ENCODE measurements around the gene LRRFIP1. TPM values are rescaled to one million over a fixed set of nuclear protein-coding genes. Genes with fewer than 3 reads are reported as not detected.

LRRFIP1 gene
- total RNA-seq, 4 donors from 2014 or later = 62.8 to 199 (median 121) TPM

DNA sequence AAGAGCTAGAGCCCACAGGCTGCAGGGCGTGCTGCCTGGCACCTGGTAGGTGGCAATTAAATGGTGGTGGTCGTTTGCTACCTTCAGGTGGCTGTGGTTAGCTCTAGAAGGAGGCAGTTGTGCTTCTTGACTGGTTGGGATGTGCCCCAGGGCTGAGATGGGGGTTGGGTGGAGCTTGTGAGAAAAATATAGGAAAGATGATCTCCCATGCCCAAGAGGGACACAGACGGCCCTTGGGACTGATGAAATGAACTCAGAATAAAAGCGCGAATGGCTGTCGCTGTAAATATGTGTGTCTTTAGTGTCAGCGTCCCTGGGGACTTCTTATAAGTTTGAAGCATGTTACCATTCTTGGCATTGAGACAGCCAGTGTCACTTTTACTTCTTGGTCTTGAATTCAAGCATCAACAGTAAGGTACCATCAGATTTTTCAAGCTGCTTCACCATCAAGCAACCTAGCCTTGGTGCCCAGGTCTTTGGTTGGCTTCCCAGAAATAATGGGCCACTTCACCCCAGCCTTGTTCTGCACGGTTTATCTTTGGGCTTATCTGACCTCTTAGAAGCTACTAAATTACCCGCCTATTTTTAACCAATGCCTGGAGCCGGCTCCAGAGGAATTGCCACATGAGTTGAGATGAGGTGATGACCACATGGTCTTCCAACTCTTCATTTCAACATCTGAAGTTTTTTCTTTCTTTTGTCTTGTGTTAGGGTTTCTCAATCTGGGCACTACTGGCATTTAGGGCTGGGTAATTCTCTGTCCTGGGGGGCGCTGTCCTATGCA lies 11.9 kb downstream of the LRRFIP1 start:
- Histone ChIP-seq H3K36me3 (no peaks in the 10 kb centered on the region), H3K27me3 (no peaks in the 10 kb centered on the region), H3K9me3 (no peaks in the 10 kb centered on the region), H3K4me3 (no peak overlapping the region), H3K27ac (no peak overlapping the region), H3K4me1 (no peaks in the 10 kb centered on the region)
- intact Hi-C loops (cut with DNase I; ENCODE audit: low total_unique reads) = no loop called here
- TF ChIP-seq, protein P1, sequence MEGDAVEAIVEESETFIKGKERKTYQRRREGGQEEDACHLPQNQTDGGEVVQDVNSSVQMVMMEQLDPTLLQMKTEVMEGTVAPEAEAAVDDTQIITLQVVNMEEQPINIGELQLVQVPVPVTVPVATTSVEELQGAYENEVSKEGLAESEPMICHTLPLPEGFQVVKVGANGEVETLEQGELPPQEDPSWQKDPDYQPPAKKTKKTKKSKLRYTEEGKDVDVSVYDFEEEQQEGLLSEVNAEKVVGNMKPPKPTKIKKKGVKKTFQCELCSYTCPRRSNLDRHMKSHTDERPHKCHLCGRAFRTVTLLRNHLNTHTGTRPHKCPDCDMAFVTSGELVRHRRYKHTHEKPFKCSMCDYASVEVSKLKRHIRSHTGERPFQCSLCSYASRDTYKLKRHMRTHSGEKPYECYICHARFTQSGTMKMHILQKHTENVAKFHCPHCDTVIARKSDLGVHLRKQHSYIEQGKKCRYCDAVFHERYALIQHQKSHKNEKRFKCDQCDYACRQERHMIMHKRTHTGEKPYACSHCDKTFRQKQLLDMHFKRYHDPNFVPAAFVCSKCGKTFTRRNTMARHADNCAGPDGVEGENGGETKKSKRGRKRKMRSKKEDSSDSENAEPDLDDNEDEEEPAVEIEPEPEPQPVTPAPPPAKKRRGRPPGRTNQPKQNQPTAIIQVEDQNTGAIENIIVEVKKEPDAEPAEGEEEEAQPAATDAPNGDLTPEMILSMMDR (IDR thresholded peaks at IDR 0.05) = no peak
- no peak for TF ChIP-seq POLR2A (IDR thresholded peaks at IDR 0.05)
- no peak for DNase-seq

DNA sequence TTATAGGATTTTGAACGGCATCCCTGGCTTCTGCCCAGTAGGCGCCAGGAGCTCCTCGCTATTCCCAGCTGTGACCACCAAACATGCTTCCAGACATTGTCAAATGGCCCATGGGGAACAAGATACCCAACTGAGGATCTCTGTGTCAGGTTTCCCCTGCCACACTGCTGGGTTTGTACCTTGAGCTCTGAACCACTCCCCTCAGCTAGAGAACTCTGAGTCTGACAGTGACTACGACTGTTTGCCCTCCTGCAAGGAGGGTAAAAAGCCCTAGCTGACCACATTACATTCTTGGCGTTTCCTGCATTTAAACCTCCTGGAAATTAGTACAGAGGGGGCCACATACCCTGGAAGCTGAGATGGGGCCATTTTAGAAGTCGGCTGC lies 12.4 kb downstream of the LRRFIP1 start:
- Histone ChIP-seq H3K27me3 (no peaks in the 10 kb centered on the region), H3K4me3 (no peak overlapping the region), H3K27ac (no peak overlapping the region), H3K9me3 (no peaks in the 10 kb centered on the region), H3K36me3 (no peaks in the 10 kb centered on the region), H3K4me1 (no peaks in the 10 kb centered on the region)
- no peak for DNase-seq
- TF ChIP-seq, protein P1 (IDR thresholded peaks at IDR 0.05) = no peak
- no peak for TF ChIP-seq POLR2A (IDR thresholded peaks at IDR 0.05)
- intact Hi-C loops (cut with DNase I; ENCODE audit: low total_unique reads) = no loop called here

DNA sequence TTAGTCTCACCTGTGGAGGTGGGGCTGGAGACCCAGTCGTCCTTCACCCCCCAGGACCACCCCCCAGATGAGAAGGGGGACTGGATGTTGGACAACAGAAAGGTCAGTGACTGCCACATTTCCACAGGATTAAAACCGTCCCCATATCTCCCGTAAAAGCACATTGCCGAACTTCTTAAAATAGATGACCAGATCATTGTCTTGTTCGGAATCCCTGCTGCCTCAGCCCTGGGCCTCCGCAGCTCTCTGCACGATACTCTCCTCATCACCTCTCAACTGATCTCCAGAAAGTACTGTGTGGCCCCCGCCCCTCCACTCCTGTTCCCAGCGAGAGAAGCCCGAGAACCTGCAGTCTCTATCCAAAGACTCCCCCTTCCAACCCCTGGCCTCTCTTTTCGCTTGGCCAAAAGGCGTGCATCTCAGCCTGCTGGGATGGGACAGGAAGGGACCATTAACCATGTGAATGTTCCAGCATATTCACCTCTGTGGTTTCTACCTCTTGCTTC lies 13.2 kb downstream of the LRRFIP1 start:
- DNase-seq = no peak
- intact Hi-C loops (cut with DNase I; ENCODE audit: low total_unique reads) = no loop called here
- no peak for TF ChIP-seq POLR2A (IDR thresholded peaks at IDR 0.05)
- TF ChIP-seq, protein P1 (IDR thresholded peaks at IDR 0.05) = no peak

DNA sequence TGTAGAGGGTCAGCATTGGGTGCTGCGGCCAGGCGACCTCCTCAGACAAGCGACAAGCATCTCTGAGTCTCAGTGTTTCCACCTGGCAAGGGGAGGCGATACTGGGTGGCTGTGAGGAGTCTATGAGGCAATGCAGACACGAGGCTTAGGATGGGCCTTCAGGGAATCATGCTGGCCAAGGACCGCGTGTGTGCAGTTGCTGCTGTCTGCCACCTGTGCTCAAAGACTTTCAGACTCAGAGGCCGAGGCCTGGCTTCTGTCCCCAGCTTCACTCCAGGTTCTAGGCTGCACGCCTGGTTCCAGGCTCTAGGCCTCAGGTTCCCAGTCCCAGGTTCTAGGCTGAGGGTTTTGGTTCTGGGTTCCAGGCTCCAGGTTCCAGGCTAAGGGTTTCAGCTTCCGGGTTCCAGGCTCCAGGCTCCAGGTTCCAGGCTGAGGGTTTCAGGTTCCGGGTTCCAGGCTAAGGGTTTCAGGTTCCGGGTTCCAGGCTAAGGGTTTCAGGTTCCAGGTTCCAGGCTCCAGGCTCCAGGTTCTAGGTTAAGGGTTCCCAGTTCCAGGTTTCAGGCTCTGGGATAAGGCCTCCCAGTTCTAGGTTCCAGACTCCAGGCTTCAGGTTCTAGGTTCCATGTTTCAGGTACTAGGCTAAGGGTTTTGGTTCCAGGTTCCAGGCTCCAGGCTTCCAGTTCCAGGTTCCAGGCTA lies 14.8 kb downstream of the LRRFIP1 start:
- no peaks in the 10 kb centered on the region for H3K4me1 ChIP-seq
- no peak for TF ChIP-seq POLR2A (IDR thresholded peaks at IDR 0.05)
- TF ChIP-seq, protein P1 (IDR thresholded peaks at IDR 0.05) = no peak
- H3K36me3 ChIP-seq = no peaks in the 10 kb centered on the region
- DNase-seq = no peak
- no peaks in the 10 kb centered on the region for H3K27me3 ChIP-seq
- no peak overlapping the region for H3K4me3 ChIP-seq
- intact Hi-C loops (cut with DNase I; ENCODE audit: low total_unique reads) = no loop called here
- H3K9me3 ChIP-seq = no peaks in the 10 kb centered on the region
- no peak overlapping the region for H3K27ac ChIP-seq

More for the DNA sequence above, 13.2 kb downstream of the LRRFIP1 start:
- Histone ChIP-seq H3K9me3 (no peaks in the 10 kb centered on the region), H3K36me3 (no peaks in the 10 kb centered on the region), H3K27me3 (no peaks in the 10 kb centered on the region), H3K4me1 (no peaks in the 10 kb centered on the region), H3K4me3 (no peak overlapping the region), H3K27ac (no peak overlapping the region)

DNA sequence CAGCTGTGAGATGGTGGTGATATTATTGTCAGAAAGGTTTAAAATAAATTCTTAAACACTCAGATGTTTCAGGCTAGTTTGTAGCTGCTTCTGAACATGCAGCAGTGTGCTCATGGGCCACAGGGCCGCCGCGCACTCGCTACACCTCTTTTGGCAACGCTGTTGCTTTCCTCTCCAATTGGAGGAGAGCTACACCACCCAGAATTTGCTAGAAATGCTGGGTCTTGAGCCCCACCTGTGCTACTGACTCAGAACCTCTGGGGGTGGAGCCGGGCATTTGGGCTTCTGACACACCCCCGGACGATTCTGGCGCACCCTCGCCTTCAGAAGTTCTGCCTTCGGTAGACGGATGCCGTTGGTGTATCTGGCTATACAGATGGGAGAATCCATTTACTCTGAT lies 15.7 kb downstream of the LRRFIP1 start:
- H3K9me3 ChIP-seq = no peaks in the 10 kb centered on the region
- H3K36me3 ChIP-seq = no peaks in the 10 kb centered on the region
- no peak overlapping the region for H3K27ac ChIP-seq
- no peaks in the 10 kb centered on the region for H3K27me3 ChIP-seq
- intact Hi-C loops (cut with DNase I; ENCODE audit: low total_unique reads) = no loop called here
- no peak for DNase-seq
- no peak for TF ChIP-seq POLR2A (IDR thresholded peaks at IDR 0.05)
- TF ChIP-seq, protein P1 (IDR thresholded peaks at IDR 0.05) = no peak
- no peak overlapping the region for H3K4me3 ChIP-seq
- H3K4me1 ChIP-seq = no peaks in the 10 kb centered on the region

All from uterus (tissue), 4 donors.